Omental fat pad (tissue), 4 donors: ENCODE measurements around the gene ESYT3. TPM values are rescaled to one million over a fixed set of nuclear protein-coding genes. Genes with fewer than 3 reads are reported as not detected.
"Not testable (repeated sequence)": the region's sequence is repeated elsewhere in the genome, so short reads cannot be mapped to it uniquely, and the experiment has no call there.

ENCODE experiments used
- ATAC-seq: fragments of 150-250 bp; one replicate; pipeline ENCODE4 v1.9.1; 2016; ENCODE audit warnings: mild to moderate bottlenecking, moderate library complexity; ENCODE audit not compliant: low FRiP score
- DNase-seq: peaks from one replicate; pipeline ENCODE4 v3.0.0-alpha.2; 2019; ENCODE audit warnings: low spot score
- total RNA-seq, 4 donors: library from RNA; depleted of rRNA; stranded (reverse); fragments of >200 nt; gene quantifications; one replicate each; pipeline ENCODE4 v1.1.0, GENCODE V29; 2016
- TF ChIP-seq, protein P1 (sequence below), 3 donors: fragments of 450-650 bp; IDR thresholded peaks; one replicate each; pipeline ENCODE4 v1.5.1; 2016 to 2017; ENCODE audit warnings: antibody characterized with exemption in 3 of 3, mild to moderate bottlenecking in 3 of 3, moderate library complexity in 2 of 3

The ESYT3 gene
- total RNA-seq, 4 donors from 2014 or later, result 0.75 to 2.3 (median 1.5) TPM; not detected in 1

DNA sequence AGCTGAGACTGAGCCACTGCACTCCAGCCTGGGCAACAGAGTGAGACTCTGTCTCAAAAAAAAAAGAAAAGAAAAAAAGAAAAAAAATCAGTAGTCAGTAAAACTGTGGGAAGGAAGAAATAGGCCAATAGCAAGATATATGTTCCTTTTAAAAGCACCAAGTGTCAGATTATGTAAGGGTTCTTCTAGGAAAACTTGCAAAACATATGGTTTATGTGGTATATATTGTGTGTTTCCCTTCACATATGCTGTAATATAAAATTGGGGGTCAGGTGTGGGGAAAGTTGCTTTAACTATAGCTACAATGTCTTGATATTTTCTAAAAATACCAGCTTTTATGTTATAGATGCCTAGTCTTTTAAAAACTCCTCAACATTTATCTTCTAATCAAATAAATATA is 64.6 kb downstream of the ESYT3 start:
- DNase-seq, result no peak
- TF ChIP-seq, protein P1, sequence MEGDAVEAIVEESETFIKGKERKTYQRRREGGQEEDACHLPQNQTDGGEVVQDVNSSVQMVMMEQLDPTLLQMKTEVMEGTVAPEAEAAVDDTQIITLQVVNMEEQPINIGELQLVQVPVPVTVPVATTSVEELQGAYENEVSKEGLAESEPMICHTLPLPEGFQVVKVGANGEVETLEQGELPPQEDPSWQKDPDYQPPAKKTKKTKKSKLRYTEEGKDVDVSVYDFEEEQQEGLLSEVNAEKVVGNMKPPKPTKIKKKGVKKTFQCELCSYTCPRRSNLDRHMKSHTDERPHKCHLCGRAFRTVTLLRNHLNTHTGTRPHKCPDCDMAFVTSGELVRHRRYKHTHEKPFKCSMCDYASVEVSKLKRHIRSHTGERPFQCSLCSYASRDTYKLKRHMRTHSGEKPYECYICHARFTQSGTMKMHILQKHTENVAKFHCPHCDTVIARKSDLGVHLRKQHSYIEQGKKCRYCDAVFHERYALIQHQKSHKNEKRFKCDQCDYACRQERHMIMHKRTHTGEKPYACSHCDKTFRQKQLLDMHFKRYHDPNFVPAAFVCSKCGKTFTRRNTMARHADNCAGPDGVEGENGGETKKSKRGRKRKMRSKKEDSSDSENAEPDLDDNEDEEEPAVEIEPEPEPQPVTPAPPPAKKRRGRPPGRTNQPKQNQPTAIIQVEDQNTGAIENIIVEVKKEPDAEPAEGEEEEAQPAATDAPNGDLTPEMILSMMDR (IDR thresholded peaks at IDR 0.05), result no peak
- no peak for ATAC-seq

DNA sequence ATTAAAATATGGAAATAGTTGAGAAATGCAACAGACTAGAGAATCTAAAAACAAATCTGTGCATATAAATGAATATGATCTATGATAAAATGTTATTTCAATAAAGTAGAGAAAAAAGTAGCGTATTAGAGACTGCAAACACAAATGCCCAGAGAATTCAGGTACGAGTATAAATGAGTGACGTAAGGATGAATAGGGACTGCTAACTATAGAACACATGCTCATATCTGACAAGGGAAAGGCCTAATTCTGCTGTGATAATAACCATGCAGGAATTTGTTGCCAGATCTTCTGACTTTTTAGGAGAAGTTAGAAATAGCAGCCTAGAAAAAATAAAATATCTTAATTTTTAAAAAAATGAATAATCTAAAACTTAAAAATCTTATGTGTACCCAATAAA is 73.1 kb downstream of the ESYT3 start:
- TF ChIP-seq, protein P1 (IDR thresholded peaks at IDR 0.05), result no peak
- ATAC-seq, result no peak
- DNase-seq, result no peak

DNA sequence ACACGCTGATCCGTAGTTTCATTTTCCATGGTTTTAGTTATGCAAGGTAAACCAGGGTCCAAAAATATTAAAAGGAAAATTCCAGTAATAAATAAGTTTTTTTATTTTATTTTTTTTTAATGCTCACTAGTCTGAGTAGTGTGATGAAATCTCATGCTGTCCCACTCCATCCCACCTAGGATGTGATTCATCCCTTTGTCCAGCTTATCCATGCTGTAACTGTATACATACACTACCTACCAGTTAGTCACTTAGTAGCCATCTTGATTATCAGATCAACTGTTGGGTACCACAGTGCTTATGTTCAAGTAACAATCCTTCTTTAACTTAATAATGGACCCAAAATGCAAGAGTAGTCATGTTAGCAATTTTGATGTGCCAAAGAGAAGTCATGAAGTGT is 75.2 kb downstream of the ESYT3 start:
- TF ChIP-seq, protein P1 (IDR thresholded peaks at IDR 0.05), result no peak
- ATAC-seq, result no peak
- no peak for DNase-seq

DNA sequence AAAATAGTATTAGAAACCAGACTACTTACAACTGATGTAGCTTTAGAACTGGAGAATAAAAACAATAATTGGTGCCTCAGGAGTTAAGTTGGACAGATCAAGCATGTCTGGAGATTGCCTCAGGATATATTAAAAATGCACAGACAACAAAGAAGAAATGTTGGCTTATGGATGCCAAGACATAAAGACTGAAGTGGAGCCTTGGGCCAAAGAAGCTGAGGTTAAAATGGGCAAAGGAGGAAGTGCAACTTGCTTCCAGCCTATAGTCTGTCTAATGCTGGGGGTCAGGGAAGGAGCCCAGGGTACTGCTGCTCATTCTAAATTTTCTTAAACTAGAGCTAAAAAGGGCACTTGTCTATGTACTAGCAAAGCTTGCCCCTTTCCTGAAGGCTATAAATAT is 77.5 kb downstream of the ESYT3 start:
- TF ChIP-seq, protein P1 (IDR thresholded peaks at IDR 0.05), result no peak
- DNase-seq, result no peak
- no peak for ATAC-seq

DNA sequence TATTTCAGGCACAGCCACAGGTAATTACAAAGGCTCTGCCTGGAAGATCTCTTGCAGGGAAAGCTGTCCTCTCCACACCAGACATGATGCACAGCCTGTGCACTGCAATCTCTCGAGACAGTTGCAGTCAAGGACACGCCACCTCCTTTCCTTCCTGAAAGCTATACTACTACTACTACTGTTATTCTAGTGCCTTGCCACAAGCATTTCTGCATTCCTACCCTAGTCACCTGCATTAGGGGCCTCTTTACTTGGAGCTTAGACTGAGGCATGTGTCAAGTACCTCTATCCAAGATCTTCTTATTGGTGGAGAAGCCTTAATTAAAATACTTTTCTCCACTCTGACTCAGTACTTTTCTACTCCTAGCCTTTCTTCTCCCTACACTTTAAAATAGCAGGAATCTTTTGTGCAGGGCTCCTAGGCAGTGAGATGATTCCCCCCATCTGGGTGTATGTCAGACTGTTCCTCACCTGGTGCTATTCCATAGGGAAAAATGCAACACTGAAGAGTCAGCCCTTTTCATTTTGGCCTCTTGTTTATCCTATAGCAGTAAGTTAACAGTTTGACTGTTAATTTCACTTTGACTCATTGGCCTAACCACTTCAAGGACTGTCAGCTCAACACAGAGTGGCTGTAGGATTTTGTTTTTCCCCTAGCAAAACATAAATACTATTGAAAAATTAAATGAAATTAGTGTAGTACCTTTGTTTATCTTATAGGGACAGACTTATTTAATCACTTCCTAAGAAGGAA is 78.9 kb downstream of the ESYT3 start:
- DNase-seq, result no peak
- TF ChIP-seq, protein P1 (IDR thresholded peaks at IDR 0.05), result no peak
- ATAC-seq, result no peak

DNA sequence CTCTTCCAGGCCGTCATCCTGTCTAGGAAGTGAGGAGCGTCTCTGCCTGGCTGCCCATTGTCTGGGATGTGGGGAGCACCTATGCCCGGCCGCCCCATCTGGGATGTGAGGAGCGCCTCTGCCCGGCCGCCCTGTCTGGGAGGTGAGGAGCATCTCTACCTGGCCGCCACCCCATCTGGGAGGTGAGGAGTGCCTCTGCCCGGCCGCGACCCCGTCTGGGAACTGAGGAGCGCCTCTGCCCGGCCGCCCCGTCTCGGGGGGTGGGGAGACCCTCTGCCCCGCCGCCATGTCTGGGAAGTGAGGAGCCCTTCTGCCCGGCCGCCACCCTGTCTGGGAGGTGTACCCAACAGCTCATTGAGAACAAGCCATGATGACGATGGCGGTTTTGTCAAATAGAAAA is 87.0 kb downstream of the ESYT3 start:
- not testable (repeated sequence) for ATAC-seq, DNase-seq

Other genes starting within 250 kb of the ESYT3 start
- 100 to 1,000 TPM in 2 of 4 donors, 10 to 100 TPM in 2; 61.5 to 121 (median 95.3) TPM for gene ARMC8, start 247.3 kb upstream of the ESYT3 start, total RNA-seq
- gene NME9, start 104.8 kb upstream of the ESYT3 start, total RNA-seq, result under 1 TPM in 1 of 4 donors, not detected in 3; 0.48 TPM
- gene MRAS, start 86.0 kb upstream of the ESYT3 start, total RNA-seq, result 100 to 1,000 TPM in 3 of 4 donors, 10 to 100 TPM in 1; 63.1 to 210 (median 106) TPM
- 10 to 100 TPM; 10.6 to 15.4 (median 13.8) TPM for gene CEP70, start 159.6 kb downstream of the ESYT3 start, total RNA-seq
- 10 to 100 TPM in 3 of 4 donors, 1 to 10 TPM in 1; 8.9 to 20.5 (median 14.1) TPM for gene FAIM, start 174.2 kb downstream of the ESYT3 start, total RNA-seq